IMR-90 (cell line): ENCODE data around the gene ASPHD2.

Experiments
- CTCF ChIP-seq: conservative IDR thresholded peaks from 2 replicates; pipeline ENCODE4 v1.5.1; 2012; ENCODE audit warnings: mild to moderate bottlenecking, low read depth, low read length, improper control_type of control experiment
- MAFK ChIP-seq: IDR thresholded peaks from 2 replicates; pipeline ENCODE4 v1.6.1; 2012; ENCODE audit warnings: low read depth, low read length, improper control_type of control experiment
- USF2 ChIP-seq: fragments of 150-350 bp; IDR thresholded peaks from 2 replicates; pipeline ENCODE4 v1.6.1; 2017; ENCODE audit warnings: mild to moderate bottlenecking, antibody characterized with exemption, low read length, low read depth

GRCh38 chr22:26406118-26406517, 22.9 kb upstream of the ASPHD2 start:
- no peak for TF ChIP-seq CTCF
- TF ChIP-seq USF2 = peak; percentile 81
- TF ChIP-seq MAFK = no peak
